Stimulated activated CD4-positive, alpha-beta T cell treated with anti-CD3 and anti-CD28 coated beads, TNF-alpha, amount 100 ng/mL, for 24 hours (primary cell): ENCODE results near the gene TNPO3.
"Not testable (repeated sequence)": the region's sequence is repeated elsewhere in the genome, so short reads cannot be mapped to it uniquely, and the experiment has no call there.

Experiments used
- DNase-seq, 3 experiments: peaks; one replicate each; pipeline ENCODE4 v3.0.0-alpha.2; 2020; ENCODE audit warnings: low read depth in 3 of 3

The TNPO3 gene

DNA sequence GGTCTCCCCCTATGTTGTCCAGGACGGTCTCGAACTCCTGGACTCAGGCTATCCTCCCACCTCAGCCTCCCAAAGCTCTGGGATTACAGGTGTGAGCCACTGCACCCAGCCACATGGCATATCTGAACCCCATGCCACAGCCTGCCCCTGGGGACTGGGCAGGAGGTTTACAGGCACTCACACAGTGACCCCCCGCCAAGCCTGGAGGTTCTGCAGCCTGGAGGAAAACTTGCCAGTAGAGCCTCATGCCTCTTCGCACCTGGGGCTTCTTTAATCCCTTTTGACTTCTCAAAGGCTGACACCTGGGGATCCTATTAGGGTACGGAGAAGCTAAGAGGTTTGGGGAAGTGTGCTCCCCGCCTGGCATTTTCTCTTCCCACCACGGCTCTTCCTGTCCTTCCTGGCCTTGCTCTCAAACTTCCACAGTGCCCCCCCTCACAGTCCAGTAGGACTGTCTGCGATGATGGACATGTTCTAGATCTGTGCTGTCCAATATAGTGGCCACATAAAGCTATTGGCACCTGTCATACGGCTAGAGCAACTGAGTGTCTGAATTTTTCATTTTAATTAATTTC, 133.0 kb downstream of the TNPO3 start:
- DNase-seq: no peak

DNA sequence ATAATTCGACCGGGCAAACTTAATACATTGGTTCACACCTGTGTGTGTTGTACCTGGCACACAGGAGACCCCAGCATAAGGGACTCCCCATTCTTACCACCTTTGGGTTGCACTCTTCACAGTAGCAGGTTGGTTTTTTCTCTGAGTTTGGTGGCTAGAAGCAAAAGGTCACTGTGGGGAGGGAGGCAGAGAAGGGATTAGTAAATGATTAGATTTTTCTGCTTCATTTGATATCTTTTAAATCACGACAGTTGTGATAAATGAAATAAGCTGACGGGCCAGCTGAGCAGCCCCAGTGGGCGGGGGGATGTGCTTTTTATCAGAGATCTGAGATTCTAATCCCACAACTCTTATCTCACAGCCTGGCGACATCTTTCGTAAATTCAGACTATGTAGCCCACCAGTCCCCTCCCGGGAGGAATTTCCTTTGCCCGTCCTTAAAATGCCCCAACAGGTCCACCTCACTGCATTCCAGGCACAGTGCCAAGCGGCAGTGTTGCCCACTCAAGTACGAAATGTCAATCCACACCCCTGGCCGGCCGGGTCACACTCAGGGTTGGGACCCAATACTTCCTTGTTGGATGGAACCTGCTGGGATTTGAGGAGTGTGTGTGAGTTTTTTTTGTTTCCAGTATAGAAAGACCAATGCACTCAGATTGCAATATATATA, 133.9 kb downstream of the TNPO3 start:
- no peak for DNase-seq

- no peak for DNase-seq
Measured at GRCh38 chr7:128919881-128920799, 134.8 kb downstream of the TNPO3 start.

GRCh38 chr7:128919241-128919640, 135.7 kb downstream of the TNPO3 start:
- DNase-seq: no peak

GRCh38 chr7:128918016-128918665, 136.8 kb downstream of the TNPO3 start:
- no peak for DNase-seq

- no peak for DNase-seq
Measured at GRCh38 chr7:128917122-128917521, 137.8 kb downstream of the TNPO3 start.

GRCh38 chr7:128916643-128916915, 138.3 kb downstream of the TNPO3 start:
- DNase-seq: no peak

- no peak for DNase-seq
Measured at GRCh38 chr7:128915841-128916642, 138.9 kb downstream of the TNPO3 start.

DNA sequence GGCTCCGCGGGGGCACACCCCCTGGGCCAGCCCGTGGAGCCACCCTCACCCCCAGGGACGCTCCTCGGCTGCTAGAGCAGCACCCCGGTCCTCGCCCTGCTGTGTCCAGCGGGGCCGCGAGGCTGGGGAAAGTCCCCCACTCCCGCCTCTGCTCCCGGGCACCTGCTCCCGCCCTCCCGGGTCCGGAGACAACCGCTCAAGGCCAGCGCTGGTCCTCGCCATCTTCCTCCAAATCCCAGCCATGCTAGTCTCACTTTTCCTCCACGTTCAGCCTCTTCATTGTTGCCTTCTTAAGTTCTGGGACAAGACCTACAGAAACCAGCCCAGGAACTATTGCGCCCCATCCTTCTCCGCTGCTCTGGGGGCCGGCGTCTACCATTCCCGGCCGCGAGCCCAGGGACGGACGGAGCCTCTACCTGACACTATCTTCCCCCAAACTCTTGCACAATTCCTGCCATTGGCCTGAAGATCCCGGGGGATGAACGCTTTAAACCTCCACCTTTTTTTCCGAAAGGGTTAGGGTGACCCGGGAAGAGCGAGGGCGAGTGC, 139.6 kb downstream of the TNPO3 start:
- no peak for DNase-seq

DNA sequence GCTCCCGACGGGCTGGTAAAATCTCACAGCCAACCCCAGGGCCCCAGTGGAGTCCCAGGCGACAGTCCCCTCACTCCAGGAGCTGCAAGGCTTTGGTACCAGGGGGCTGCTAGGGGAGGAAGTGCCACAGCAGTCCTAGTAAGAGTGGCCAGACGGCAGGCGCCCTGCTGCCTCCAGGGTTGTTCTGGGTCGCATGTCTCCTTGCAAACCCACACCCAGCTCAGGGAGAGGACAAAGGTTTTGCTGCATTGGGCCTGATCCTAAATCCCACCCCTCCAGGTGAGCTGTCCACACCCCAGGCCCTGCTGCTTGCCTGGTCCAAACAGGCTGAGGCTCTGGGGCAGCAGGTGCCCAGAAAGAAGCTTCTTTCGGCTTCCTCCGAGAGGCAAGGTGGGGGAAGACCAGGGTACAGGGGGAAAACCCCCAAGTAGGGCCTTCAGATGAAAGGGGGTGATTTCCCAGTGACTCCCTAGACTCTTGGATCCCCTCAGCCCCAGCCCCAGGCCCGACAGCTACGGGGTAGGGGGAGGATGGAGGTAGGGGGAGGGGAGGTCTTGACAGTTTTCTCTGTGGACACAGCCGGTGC, 140.3 kb downstream of the TNPO3 start:
- DNase-seq: no peak

- no peak for DNase-seq
Measured at GRCh38 chr7:128913870-128914565, 140.9 kb downstream of the TNPO3 start.

GRCh38 chr7:128912709-128913495, 142.0 kb downstream of the TNPO3 start:
- DNase-seq: not testable (repeated sequence)

DNA sequence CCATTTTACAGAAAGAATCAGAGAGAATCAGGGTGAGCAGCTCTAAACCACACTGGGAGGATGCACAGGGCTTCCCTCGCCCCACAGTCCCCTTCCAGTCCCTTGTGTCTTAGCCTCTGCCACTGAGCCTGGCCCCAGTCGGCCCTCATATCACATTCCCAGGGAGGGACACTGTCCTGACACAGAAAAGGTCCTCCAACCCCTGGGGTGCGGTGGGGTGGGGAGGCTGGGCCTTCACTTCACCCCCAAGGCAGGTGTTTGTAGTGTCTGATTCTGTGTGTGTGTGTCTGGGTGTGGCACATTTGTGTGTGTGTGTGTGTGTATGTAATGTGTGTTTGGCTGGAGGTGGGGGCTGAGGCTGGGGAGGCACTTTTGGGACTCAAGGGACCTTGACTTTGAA, 142.6 kb downstream of the TNPO3 start:
- DNase-seq: no peak

DNA sequence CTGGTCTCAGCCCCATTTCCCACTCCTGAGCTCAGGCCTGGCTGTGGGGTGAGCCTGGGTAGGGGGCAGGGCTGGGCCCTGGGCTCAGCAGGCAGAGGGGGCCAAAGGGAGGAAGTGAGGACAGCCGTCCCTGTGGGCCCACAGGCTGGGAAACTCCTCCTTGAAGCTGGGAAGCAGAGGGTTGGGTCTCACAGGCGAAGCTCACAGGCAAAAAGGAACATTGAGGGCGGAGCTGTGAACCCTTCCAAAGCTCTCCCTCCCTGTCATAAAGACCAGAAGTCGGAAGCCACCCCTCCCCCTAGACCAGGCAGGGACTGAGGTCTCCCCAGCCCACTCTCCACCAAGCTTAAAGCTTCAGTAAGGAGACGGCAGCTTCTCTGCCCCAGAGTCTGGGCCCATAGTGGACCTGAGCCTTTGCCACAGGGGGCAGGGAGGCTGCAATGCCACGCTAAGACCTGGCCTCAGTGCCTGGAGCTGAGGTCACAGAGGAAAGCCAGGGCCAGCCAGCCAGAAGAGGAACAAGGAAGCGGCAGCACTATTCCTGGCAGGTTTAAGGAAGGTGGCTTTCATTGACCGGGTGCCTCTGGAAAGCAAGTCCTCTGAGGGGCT, 143.4 kb downstream of the TNPO3 start:
- no peak for DNase-seq

- DNase-seq: no peak
Measured at GRCh38 chr7:128910569-128910945, 144.4 kb downstream of the TNPO3 start, which contains the start of gene KCP. TSS of gene KCP (minus strand) at chr7:128910709. CDS start at chr7:128910676, 33 bp downstream.

- DNase-seq: no peak
Measured at GRCh38 chr7:128909625-128910568, 145.0 kb downstream of the TNPO3 start.

- no peak for DNase-seq
Measured at GRCh38 chr7:128908750-128909624, 145.9 kb downstream of the TNPO3 start.
